BLaER1 (cell line): ENCODE results near the gene TGFBR3.
"Not testable (repeated sequence)": the region's sequence is repeated elsewhere in the genome, so short reads cannot be mapped to it uniquely, and the experiment has no call there.

Experiments used
- H3K27ac ChIP-seq: shearing (Covaris generic); formaldehyde crosslinking; 2 replicates; pipeline ENCODE4 v1.8.1; 2022
- H3K27me3 ChIP-seq: shearing (Covaris generic); formaldehyde crosslinking; 2 replicates; pipeline ENCODE4 v1.8.1; 2022
- H3K36me3 ChIP-seq: shearing (Covaris generic); formaldehyde crosslinking; 2 replicates; pipeline ENCODE4 v1.8.1; 2022
- H3K4me1 ChIP-seq: shearing (Covaris generic); formaldehyde crosslinking; 2 replicates; pipeline ENCODE4 v1.8.1; 2022
- H3K4me2 ChIP-seq: shearing (Covaris generic); formaldehyde crosslinking; 2 replicates; pipeline ENCODE4 v1.8.1; 2022
- H3K4me3 ChIP-seq: shearing (Covaris generic); formaldehyde crosslinking; 2 replicates; pipeline ENCODE4 v1.8.1; 2022
- H3K9ac ChIP-seq: shearing (Covaris generic); formaldehyde crosslinking; 2 replicates; pipeline ENCODE4 v1.8.1; 2022
- H3K9me3 ChIP-seq: shearing (Covaris generic); formaldehyde crosslinking; 2 replicates; pipeline ENCODE4 v1.8.1; 2022
- H4K20me1 ChIP-seq: shearing (Covaris generic); formaldehyde crosslinking; 2 replicates; pipeline ENCODE4 v1.8.1; 2022
- Cebpa-rat ChIP-seq: shearing (Covaris generic); IDR thresholded peaks from 2 replicates; pipeline ENCODE4 v1.8.1; 2022

The TGFBR3 gene

GRCh38 chr1:91851130-91852010, 34.6 kb downstream of the TGFBR3 start:
- Histone ChIP-seq H3K4me3 (no peak overlapping the region), H3K27me3 (no peaks in the 10 kb centered on the region), H3K4me1 (no peaks in the 10 kb centered on the region), H3K4me2 (no peak overlapping the region), H4K20me1 (no peaks in the 10 kb centered on the region), H3K36me3 (no peaks in the 10 kb centered on the region), H3K9ac (no peak overlapping the region), H3K27ac (no peak overlapping the region), H3K9me3 (no peaks in the 10 kb centered on the region; the same call in 1 of the 2 replicates)
- no peak for TF ChIP-seq Cebpa-rat

- no peak overlapping the region for H3K9ac ChIP-seq
- no peak overlapping the region for H3K27ac ChIP-seq
- no peak overlapping the region for H3K4me2 ChIP-seq
Observed at GRCh38 chr1:91850708-91851107, 35.2 kb downstream of the TGFBR3 start.

DNA sequence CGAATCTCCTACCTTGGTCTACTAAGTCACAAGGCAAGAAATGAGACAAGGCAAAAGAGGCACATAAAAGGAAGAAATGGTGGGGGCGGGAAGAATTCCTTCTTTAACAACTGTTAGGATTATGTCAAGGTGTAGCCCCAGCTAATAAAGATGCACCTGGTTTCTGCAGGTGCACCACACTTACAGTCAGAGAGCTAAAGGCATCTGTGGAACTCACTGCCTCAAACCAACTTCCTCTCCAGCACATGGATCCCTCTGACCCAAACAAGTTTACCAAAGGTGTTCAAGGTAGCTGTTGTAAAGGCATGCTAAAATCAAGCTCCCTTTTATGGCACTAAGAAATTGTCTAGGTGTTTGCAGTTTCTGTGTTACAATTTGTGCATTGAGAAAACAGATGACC, 38.1 kb downstream of the TGFBR3 start:
- no peaks in the 10 kb centered on the region for H4K20me1 ChIP-seq
- H3K9ac ChIP-seq: no peak overlapping the region
- peaks cover 6% of the 10 kb centered on the region for H3K9me3 ChIP-seq
- H3K4me2 ChIP-seq: no peak overlapping the region
- H3K36me3 ChIP-seq: no peaks in the 10 kb centered on the region
- H3K4me3 ChIP-seq: no peak overlapping the region
- H3K4me1 ChIP-seq: peaks cover 8% of the 10 kb centered on the region; the same call in 1 of the 2 replicates
- no peak for TF ChIP-seq Cebpa-rat
- H3K27me3 ChIP-seq: no peaks in the 10 kb centered on the region
- no peak overlapping the region for H3K27ac ChIP-seq

More at GRCh38 chr1:91850708-91851107, 35.2 kb downstream of the TGFBR3 start:
- no peaks in the 10 kb centered on the region; the same call in 1 of the 2 replicates for H3K9me3 ChIP-seq
- no peaks in the 10 kb centered on the region for H4K20me1 ChIP-seq
- no peak for TF ChIP-seq Cebpa-rat
- no peaks in the 10 kb centered on the region for H3K27me3 ChIP-seq
- no peak overlapping the region for H3K4me3 ChIP-seq
- H3K36me3 ChIP-seq: no peaks in the 10 kb centered on the region
- H3K4me1 ChIP-seq: peaks cover 5% of the 10 kb centered on the region; the same call in 1 of the 2 replicates

GRCh38 chr1:91846639-91847013, 39.3 kb downstream of the TGFBR3 start:
- no peak overlapping the region for H3K4me3 ChIP-seq
- H3K27ac ChIP-seq: no peak overlapping the region
- H3K4me2 ChIP-seq: no peak overlapping the region

DNA sequence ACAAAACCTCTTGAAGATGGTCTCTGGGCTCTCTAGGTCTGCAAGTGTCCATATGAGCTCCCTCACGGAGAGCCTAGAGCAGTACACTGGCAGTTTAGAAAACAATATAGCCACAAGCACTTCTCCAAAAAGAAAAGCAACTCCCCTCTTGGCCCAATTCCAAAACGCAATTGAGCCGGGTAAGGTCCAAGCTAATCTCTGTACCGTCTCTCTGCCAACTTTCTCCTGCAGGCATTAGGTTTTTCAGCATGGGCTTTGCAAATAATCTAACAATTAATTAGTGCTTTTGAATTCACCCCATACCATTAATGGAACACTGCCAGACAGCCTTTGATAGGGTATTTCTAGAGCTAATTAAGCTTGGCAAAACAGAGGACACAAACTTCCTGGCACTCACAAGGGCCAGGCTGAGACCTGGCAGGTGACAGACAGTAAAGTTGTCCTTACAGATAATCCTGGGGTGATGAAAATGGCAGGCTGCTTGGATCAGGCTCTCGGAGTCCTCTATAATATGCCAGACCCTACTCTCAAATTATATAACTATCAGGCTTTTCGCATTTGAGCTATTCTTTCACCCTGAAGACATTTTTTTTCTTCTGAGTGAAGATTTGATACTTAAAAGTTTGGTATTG, 39.8 kb downstream of the TGFBR3 start:
- no peaks in the 10 kb centered on the region for H4K20me1 ChIP-seq
- H3K27me3 ChIP-seq: no peaks in the 10 kb centered on the region
- no peak overlapping the region for H3K27ac ChIP-seq
- peaks cover 6% of the 10 kb centered on the region for H3K9me3 ChIP-seq
- H3K4me1 ChIP-seq: peaks cover 8% of the 10 kb centered on the region; the same call in 1 of the 2 replicates
- no peak for TF ChIP-seq Cebpa-rat
- H3K4me3 ChIP-seq: no peak overlapping the region
- no peak overlapping the region for H3K9ac ChIP-seq
- 0 out of 2 replicates have a peak overlapping the region, but pooled peaks have one; percentile 3 for H3K4me2 ChIP-seq
- H3K36me3 ChIP-seq: no peaks in the 10 kb centered on the region

More at GRCh38 chr1:91846639-91847013, 39.3 kb downstream of the TGFBR3 start:
- H3K36me3 ChIP-seq: no peaks in the 10 kb centered on the region
- H3K9ac ChIP-seq: no peak overlapping the region
- peaks cover 6% of the 10 kb centered on the region for H3K9me3 ChIP-seq
- peaks cover 8% of the 10 kb centered on the region; the same call in 1 of the 2 replicates for H3K4me1 ChIP-seq
- TF ChIP-seq Cebpa-rat: no peak
- no peaks in the 10 kb centered on the region for H4K20me1 ChIP-seq
- no peaks in the 10 kb centered on the region for H3K27me3 ChIP-seq

DNA sequence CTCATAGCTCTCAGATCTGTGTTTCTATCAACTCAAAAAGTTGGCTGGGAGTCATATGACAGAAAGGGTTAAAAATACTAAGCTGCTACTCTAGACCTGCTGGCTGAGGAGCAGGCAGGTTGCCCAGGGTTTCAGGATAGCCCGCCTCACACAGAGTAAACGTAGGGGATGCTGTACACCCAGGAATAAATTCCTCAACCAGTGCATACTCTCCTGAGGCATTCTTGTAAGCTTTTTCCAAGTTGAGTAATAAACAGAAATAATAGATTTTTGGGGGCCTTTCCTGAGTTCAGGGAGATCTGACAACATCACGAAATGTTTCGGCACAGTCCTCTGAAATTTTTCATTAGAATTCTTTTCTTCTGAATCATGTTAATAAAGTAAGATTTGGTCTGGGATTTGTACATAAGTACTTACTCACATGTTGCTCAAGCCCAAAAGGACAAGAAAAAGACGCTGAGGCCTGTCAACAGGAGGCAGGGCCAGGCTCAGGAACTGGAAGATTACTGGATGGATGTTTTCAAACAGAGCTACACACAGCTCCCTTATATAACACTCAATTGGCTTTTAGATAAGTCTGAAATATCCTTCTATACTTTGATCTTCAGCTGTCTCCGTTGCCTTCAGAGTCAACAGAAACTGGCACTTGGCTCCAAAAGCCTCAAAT, 41.0 kb downstream of the TGFBR3 start:
- H3K27me3 ChIP-seq: no peaks in the 10 kb centered on the region
- H3K4me3 ChIP-seq: no peak overlapping the region
- no peak overlapping the region for H3K4me2 ChIP-seq
- H3K4me1 ChIP-seq: peaks cover 8% of the 10 kb centered on the region; the same call in 1 of the 2 replicates
- no peaks in the 10 kb centered on the region for H4K20me1 ChIP-seq
- peaks cover 6% of the 10 kb centered on the region for H3K9me3 ChIP-seq
- no peak for TF ChIP-seq Cebpa-rat
- H3K27ac ChIP-seq: no peak overlapping the region
- H3K36me3 ChIP-seq: no peaks in the 10 kb centered on the region
- no peak overlapping the region for H3K9ac ChIP-seq

DNA sequence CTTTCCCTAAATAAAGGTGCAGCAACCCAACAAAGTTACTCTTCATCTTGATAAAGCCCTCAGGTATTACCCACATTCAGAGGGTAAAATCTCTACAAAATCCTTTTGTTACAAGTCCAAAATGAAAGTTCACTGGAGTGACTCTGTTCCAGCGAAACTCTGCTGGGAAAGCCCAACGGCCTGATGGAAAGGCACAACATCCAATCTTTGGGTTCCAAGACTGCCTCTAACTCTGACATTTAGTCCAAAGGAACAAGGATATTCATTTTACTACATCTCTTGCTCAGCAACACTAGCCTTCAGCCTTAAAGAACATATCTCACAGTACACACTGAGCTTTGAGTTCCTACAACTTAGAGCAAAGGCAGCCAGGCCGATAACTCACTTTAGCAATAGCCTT, 42.1 kb downstream of the TGFBR3 start:
- no peak overlapping the region for H3K4me2 ChIP-seq
- no peaks in the 10 kb centered on the region for H3K27me3 ChIP-seq
- no peak overlapping the region for H3K27ac ChIP-seq
- H3K9ac ChIP-seq: no peak overlapping the region
- H3K36me3 ChIP-seq: no peaks in the 10 kb centered on the region
- H3K9me3 ChIP-seq: peaks cover 6% of the 10 kb centered on the region
- no peak for TF ChIP-seq Cebpa-rat
- H3K4me3 ChIP-seq: no peak overlapping the region
- no peaks in the 10 kb centered on the region for H4K20me1 ChIP-seq
- peaks cover 8% of the 10 kb centered on the region; the same call in 1 of the 2 replicates for H3K4me1 ChIP-seq

DNA sequence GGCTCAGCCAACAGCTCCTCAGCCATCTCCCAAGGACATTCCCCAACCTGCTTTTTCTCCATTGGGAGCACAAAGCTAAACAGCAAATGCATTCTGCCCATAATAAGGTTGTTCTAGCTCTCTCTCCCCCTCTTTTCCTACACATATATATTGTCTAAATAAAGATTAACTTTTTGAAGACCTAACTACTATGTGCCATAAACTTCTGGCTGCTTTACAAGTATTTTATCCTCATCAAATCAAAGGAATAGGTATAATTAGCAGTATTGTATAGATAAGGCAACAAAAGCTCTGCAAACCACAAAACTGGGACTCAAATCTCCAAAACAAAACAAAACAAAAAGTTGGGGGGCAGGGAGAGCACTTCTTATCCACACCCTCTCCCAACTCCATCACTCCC, 43.4 kb downstream of the TGFBR3 start:
- H3K27ac ChIP-seq: no peak overlapping the region
- no peak overlapping the region for H3K9ac ChIP-seq
- H3K4me3 ChIP-seq: no peak overlapping the region
- peaks cover 6% of the 10 kb centered on the region for H3K9me3 ChIP-seq
- H4K20me1 ChIP-seq: no peaks in the 10 kb centered on the region
- H3K36me3 ChIP-seq: no peaks in the 10 kb centered on the region
- no peak for TF ChIP-seq Cebpa-rat
- no peaks in the 10 kb centered on the region for H3K27me3 ChIP-seq
- H3K4me1 ChIP-seq: peaks cover 8% of the 10 kb centered on the region; the same call in 1 of the 2 replicates
- no peak overlapping the region for H3K4me2 ChIP-seq

DNA sequence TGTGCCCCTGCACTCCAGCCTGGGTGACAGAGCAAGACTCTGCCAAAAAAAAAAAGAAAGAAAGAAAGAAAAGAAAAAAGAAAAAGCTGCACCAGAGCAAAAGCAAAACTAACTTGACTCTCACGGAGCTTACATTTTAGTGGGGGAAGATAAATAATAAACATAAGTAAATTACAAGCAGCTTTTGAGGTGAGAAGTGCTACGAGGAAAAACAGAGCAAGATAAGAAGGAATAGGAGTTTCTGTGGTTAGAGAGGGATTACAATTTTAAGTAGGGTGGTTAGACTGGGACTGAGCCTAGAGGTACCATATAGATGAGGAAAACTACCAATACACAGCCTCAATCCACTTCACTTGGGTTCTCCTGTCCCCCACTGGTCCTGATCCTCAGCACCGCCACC, 43.9 kb downstream of the TGFBR3 start:
- TF ChIP-seq Cebpa-rat: no peak
- Histone ChIP-seq H3K27me3 (no peaks in the 10 kb centered on the region), H3K27ac (no peak overlapping the region), H3K9ac (no peak overlapping the region), H3K36me3 (no peaks in the 10 kb centered on the region), H3K4me2 (no peak overlapping the region), H4K20me1 (no peaks in the 10 kb centered on the region), H3K4me3 (no peak overlapping the region), H3K4me1 (peaks cover 8% of the 10 kb centered on the region; the same call in 1 of the 2 replicates), H3K9me3 (peaks cover 6% of the 10 kb centered on the region)

DNA sequence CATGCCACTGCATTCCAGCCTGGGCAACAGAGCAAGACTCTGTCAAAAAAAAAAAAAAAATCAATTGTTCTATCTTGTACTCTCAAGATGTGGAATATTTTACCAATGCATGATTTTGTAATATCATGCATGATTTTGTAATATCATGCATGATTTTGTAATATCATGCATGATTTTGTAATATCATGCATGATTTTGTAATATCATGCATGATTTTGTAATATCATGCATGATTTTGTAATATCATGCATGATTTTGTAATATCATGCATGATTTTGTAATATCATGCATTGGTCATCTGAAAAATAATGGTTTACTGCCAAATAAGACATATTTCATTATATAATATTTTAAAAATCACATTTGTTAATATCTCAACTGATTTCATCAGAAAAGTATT, 45.7 kb downstream of the TGFBR3 start:
- not testable (repeated sequence) for H3K4me2 ChIP-seq, H3K9me3 ChIP-seq, H3K4me1 ChIP-seq, H3K27ac ChIP-seq, H3K27me3 ChIP-seq, H3K9ac ChIP-seq, H4K20me1 ChIP-seq, H3K36me3 ChIP-seq, H3K4me3 ChIP-seq
